Tibial nerve (tissue), 4 donors: Measurements from ENCODE around the gene NKIRAS1.
A peak's percentile ranks its signal among the peaks of the same experiment; 100 is the strongest.

Experiments used
- CTCF ChIP-seq, 5 experiments: fragments of 200-600 bp in 3 of 5; fragments of 450-650 bp in 2 of 5; sonication (generic) in 3 of 5; IDR thresholded peaks; one replicate each; pipeline ENCODE4 v1.5.1; 2016 to 2019; ENCODE audit warnings: antibody characterized with exemption in 5 of 5, mild to moderate bottlenecking in 3 of 5, moderate library complexity in 2 of 5
- EP300 ChIP-seq, 2 donors: sonication (generic); formaldehyde crosslinking; IDR thresholded peaks; one replicate each; pipeline ENCODE4 v1.6.1; 2017; ENCODE audit warnings: antibody characterized with exemption in 2 of 2, mild to moderate bottlenecking in 1 of 2

GRCh38 chr3:23916886-23917678 is at the start of gene NKIRAS1, which contains the start of gene RPL15:
- TF ChIP-seq CTCF (IDR thresholded peaks at IDR 0.05) (peak; percentile 54 to 95 (median 80)), EP300 (IDR thresholded peaks at IDR 0.05) (peak; percentile 90 to 100)
